ENCODE data around the gene CBX2.

Gene CBX2

DNA sequence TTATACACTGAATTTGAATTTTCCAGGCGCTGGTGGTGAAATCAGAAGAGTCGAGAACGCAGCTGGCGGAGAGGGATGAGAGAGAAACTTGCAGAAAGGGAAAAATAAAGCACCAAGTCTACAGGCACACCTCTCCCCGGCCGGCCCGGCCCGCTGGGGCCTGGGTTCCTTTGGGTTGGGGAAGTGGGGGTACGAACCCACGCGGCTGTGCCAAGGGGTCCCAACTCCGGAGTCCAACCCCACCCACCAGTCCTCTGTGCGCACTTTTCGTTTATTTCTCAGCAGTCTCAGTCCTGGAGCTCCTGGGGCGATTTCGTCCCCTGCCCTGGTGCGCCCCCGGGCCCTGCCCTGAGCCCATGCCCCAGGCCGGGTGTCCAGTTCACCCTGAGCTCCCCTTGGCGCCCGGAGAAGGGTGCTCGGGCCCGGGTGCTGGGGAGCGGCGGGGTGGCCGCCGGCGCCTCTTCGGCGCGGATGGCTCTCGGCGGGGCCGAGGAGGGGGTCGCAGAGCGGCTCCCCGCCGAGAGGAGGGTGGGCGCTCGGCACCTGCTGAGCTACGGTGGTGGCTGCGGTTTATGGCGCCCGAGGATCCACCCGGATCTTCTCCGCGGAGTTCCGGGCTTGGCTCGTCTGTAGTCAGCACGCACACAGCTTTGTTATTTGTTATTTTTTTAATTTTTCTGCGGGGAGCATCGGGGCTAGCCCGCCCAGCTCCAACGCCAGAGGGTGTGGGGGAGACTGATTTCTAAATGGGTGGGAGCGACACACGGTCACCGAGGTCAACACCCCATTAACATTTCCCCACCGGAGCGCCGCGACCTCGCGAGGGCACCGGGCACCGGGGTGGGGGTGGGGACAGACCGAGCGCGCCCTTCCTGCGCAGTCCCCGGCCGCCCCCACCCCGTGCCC is 34.7 kb downstream of the CBX2 start:
- DNase-seq (ENCODE audit: low read depth), result no peak

DNA sequence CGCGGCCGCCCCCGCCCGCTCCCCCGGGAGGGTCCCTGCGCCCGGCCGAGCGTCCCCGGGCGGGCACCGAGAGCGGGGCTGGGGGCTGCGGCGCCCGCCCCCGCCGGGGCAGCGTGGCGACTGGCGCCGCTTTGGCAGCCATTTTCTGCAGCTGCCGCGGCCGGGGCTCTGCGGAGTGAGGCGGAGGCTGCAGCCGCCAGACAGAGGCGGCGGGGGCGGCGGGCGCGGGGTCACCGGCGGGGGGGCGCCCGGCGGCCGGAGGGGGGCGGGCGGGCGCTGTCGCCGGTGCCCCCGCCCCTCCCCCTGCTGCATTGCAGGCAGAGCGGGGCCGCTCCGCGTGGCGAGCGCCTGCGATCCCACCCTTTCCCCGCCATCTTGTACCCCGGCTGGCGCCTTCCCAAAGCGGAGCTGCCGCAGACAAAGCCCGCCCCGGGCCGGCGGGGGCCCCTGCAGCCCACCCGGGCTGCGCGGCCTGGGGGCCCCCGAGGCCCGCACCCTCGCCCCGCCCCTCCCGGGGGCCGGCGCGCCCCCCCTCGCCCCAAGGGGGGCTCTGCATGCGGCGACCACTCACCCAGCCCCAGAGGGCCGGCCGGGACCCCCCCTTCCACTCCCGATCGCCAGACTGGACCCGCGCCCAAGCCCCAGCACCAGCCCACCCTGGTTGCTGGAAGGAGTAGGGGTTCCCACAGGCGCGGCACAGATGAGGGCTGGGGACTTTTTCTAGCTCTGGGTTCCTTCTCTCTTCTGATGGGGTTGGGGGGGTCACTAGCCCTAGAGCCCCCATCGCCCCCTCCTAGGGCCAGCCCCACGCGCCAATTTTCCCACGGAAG is 35.6 kb downstream of the CBX2 start:
- no peak for DNase-seq (ENCODE audit: low read depth)

DNA sequence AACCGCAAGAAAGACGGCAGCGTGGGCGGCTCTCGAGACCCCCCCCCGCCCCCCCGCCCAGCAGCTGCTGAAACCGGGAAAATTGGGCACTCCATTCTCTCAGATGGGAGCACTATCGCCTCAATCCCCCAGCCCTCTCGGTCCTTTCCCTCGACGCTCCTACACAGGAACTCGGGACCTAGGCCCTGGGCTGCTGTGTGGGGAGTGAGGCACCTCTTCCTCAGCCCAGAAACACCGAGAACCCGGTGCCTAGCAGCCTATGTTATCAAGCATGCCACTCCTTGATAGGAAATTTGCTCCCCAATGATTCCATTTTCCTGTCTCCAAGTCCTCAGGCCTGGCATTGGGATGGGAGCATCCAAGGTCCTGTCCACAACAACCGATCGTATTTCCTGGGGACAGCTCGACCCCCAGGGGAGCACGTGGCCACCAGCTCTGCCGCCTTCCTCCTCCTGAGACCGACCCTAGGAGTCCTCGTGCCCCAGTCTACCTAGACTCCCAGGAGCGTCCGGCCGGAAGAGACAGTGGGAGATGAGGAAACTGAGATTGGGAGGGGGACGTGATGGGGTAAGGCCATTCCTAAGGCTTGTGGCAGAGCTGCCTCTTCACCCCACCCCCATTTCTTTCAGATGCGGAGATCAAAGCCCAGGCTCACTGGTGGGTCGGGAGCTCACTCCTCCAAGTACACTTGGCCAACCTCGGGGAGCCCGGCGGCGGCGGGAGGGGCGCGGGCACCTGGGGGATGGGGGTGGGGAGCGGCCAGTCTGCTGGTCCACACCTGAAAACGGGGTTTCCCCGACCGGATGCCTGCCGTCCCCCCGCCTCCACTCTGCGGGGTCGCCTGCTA is 36.4 kb downstream of the CBX2 start:
- no peak for DNase-seq (ENCODE audit: low read depth)

DNA sequence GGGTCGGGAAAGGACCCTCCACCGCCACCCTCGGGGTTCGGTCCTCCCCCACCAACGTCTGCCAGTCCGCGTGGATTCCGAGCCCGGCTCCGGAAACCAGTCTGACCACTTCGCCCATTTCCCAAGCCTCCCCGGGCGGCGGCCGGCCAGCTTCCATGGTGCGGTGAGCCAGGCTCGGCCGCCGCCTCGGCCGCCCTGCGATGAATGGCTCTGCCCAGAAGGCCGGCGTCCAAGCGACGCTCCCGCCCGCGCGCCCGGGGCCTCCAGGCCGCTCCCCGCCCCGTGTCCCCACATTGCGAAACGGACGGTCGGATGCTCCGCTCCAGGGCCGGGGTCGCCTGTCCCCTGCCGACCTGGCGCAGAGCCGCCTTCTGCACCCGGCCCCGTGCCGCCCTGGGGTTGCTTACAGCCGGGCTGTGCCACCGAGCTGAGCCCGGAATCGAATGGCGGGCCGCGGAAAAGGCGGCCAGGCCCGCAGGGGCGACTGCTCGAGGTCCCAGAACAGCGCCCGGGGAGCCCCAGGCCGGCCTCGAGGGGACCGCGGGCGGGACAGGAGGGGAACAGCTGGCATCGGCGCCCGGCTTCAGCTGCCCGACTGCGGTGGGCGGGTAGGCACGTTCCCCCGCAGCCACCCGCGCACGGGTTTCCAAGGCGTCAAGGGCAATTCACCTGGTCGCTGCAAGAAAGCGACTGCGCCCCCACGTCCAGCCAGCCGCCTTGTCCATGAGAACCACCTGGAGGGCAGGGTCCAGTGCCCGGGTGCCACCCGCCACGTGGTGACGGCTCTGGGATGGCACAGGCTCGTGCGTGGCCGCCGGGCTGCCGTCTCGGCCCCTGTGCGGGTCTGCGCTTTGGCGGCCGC is 37.3 kb downstream of the CBX2 start:
- DNase-seq (ENCODE audit: low read depth), result no peak

DNA sequence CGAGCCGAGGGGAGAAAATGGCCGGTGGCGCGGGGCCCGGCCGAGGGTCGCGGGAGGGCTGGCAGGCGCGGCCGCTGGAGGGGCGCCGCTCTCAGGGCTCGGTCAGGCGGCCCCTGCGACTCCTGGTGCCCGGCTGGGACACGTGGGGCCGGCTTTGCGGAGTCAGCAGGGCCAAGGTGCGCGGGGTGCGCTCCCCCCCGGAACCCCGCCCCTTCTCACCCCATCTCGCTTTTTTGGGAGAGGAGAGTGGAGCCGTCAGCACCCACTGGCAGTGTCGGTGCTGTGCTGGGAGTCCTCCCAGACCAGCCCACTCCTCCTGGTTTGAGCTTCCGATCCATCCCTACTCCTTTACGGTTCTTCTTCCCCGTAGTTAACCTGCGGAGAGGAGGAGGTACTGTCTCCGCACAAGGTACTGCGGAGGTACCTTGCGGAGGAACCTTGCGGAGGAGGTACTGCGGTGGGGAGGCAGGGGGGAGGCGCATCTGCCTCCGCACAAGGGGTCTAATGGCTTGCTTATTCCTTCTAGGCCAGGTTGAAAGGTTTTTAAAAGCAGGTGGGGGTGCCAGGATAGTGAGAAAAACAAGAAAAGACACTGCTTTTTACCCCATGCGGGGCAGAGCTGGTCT is 38.0 kb downstream of the CBX2 start:
- DNase-seq (ENCODE audit: low read depth), result no peak

DNA sequence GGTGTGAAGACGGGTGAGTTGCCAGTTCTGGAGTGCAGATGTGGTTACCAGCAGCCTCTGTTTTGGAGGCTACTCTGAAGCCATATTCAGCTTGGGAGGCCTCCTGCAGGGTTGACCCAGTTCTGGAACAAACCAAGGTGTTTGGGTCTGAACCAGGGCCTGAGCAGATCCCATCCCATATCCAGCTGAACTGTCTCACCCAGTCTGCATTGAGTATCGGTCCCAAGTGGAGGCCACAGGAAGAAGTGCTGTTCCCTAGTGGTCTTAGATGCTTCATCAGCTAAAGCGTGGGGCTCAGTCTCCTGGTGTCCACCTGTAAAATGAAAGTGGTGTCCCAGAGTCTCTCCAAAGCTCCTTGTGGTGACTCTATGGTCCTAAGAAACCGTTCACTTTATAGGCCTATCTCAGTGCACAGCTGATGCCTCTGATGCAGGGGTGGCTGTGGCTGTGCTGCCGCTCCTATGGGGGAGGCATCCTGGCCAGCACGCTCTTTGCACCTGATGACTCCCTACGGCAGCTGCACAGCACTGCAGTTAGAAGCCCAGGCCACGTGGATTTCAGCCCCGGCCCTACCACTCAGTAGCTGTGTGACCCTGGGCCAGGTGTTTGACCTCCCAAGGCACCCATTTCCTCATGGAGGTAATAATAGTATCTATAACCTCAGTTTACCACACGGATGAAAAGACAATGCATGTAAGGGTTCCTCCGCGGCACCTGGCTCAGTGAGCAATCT is 40.2 kb downstream of the CBX2 start:
- no peak for DNase-seq (ENCODE audit: low read depth)

DNA sequence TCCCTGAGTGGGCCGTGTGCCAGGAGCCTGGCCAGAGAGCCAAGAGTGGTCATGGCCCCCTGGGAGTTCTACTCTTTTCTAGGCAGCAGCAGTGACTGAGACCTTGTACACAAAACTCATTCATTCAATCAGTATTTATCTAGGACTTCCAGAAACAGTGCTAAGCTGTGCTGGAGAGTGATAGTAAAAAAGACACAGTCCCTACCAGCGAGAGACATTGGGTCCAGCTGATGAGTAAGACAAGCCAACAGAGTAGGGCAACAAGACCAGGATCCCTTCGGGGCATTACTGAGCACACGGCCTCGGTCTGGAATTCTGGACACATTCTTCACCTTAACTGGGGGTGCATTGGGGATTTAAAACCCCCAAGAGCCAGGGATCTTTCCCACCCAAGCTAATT is 41.1 kb downstream of the CBX2 start:
- DNase-seq (ENCODE audit: low read depth), result no peak

DNA sequence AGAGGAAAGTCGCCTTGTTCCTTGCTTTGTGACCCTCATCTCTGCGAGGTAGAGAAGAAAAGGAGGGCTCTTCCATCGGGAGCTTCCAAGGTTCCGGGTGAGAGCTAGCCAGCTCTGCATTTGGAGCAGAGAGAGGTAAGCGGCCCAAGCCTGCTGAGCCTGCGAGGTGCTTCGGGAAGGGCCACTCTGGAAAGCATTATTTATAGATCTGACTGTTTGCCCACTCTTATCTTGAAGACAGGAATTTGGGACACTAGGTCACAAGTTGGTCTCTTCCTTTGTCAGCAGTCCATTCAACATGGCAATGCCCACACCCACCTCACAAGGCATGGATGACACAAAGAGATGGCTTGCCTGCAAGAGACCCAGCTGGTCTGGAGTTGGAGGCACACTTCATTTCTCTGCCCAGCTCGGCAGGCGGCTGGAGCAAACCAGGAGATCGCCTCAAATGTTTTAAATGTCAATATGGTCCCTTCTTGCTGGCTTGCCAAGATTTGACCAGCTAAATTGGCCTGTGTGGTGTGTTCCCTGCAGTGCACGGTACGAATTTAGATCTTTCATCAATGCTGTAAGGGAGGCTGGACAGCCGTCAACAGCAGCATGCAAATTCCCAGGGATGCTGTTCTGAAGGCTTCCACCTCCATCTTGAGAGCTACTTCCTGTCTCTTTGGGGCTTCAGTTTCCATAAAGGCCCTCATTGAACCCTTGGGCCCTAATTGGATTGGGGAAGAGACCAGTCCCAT is 41.8 kb downstream of the CBX2 start:
- no peak for DNase-seq (ENCODE audit: low read depth)

DNA sequence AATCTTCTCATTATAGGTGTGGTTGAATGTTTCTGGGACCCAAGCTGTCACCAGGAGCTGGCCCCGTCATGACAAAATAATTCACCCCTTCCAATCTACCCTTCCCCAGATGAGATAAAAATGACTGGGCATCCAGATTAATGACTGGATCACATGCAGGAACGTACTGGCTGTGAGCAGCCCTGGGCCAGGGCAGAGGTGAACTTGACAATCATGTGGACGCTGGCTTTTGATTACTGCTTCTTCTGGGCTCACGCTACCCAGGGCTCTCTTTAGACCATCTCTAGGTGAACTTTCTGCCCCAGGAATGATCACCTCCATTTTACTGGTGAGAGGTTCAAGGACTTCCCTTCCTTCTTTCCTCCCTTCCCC is 43.0 kb downstream of the CBX2 start:
- no peak for DNase-seq (ENCODE audit: low read depth)

DNA sequence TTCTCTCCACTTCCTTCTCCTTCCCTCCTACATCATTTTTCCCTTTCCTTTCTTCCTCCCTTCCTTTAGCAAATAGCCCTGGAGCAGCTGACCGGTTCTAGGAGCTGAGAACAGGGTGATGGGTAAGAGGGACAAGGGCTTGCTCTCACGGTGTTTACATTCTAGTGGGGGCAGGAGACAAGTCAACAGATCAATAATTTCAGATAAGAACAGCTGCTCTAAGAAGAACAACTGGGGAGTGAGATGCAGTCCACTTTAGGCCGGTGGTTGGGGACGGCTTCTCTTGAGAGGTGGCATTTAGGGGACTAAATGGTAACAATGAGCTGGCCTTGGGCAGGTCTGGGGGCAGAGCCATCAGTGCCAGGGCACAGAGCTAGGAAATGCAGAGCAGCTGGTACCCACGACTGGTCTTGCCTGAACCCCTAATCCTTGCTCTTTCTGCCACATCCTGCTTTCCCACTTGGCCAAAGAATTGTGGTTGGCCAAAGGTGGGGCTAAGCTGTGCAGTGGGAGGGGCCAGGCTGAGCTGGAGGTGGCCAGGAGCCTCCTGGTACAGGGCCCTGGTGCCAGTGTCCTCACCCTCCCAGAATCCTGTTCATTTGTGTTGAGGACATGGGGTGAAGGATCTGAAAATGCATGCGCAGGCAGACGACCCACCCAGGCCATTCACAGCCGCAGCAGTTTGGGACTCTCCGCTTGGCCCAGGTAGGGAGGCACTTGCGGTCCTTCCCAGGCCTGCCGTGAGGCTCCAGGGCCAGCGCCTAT is 43.6 kb downstream of the CBX2 start:
- DNase-seq (ENCODE audit: low read depth), result no peak

DNA sequence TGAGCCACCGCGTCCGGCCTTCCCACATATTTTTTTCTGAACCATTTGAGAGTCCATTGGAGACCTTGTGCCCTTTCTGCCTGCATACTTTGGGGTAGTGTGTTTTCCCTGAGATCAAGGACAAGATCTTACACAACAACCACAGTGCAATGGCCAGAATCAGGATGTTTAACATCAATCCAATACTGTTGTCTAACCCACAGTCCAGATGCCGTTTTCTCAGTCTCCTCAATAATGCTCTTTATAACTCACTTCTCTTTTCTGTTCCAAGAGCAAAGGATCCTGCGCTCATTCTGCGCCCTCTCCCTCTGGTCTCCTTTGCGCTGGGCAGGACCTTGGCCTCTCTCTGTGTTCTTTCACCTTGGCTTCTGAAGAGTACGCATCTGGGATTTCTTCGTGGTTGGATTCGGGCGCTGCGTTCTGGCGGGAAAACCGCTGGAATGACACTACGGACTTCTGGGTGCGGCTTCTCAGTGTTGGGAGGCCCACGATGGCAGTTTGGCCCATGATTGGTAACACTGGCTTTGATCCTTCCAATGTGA is 44.7 kb downstream of the CBX2 start:
- DNase-seq (ENCODE audit: low read depth), result no peak

DNA sequence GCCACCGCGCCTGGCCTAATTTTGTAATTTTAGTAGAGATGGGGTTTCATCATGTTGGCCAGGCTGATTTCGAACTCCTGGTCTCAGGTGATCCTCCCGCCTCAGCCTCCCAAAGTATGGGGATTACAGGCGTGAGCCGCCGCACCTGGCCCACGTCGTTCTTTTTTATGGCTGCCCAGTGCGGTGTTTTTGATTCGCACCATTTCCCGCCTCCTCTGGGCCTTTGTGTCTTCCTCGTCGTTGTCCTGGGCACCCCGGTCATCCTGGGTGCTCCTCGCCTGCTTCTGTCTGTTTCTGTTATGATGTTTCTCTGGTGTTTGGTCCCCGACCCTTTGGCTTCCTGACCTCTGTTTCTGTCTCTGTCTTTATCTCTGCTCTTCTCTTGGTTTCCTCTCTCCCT is 46.3 kb downstream of the CBX2 start:
- no peak for DNase-seq (ENCODE audit: low read depth)

DNA sequence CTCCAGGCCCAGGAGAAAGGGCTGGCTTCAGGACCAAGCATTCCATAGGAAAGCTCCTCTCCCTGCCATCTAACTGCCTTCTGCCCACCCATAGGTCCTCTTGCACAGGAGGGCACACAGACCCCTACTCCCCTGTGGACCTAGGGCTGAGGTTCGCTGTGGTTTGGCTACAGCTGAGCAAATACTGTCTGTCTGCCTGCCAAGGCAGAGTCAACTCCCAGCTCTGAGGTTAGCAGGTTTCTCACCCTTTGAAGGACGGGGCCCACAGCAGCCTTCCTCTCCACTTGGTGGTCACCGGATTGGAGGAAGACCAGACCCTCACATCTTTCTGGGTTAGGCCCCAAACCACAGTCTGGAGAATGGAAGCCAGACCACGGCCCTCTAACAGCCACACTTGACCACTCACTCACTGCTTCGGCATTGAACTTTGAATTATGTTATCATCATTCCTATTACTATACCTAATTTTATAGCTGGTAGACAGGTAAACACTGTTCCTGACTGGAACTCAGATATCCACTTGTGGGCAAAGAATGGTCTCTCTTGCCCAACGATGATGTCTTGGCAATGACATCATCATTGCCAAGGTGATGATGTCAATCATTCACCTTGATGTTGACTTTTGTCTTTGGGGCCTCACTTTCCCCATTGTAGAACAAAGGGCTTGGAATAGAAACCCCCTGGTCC is 47.1 kb downstream of the CBX2 start:
- DNase-seq (ENCODE audit: low read depth), result no peak

DNA sequence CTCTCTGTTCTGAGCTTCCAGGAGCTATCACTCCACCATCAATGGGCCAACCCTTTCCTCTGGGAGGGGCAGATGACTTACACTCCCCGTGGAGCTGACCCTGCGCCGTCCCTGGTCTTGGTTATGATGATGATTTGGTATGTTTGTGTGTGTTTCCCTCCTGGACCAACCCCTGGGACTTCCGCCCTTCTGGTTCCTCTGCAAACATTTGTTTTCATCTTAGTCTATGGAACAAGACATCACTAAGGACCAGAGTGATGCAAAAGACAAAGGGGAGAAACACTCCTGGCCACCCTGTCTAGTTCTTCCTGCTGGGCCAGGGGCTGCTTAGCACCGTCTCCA is 47.6 kb downstream of the CBX2 start:
- no peak for DNase-seq (ENCODE audit: low read depth)

DNA sequence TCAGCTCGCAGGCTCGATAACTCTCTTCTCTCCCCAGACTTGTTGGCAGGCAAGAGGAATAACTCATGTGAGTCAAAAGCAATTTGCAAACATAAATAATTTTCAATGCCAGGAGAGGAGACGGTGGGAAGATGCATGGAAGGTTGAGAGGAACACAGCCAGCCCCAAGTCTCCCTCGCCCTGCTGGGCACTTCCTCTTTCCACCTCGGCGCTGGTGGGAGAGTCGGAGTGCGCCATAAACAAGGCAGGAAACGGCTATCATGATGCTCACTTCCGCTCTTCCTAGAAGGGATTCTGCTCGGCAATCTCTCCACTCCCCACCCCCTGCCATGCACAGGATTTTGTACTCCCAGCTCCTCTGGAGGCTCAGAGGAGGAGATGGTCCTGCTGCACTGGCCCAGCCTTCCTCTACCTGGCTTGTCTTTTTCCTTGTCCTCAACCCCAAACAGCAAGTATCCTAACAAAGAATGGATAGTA is 48.3 kb downstream of the CBX2 start:
- no peak for DNase-seq (ENCODE audit: low read depth)

DNA sequence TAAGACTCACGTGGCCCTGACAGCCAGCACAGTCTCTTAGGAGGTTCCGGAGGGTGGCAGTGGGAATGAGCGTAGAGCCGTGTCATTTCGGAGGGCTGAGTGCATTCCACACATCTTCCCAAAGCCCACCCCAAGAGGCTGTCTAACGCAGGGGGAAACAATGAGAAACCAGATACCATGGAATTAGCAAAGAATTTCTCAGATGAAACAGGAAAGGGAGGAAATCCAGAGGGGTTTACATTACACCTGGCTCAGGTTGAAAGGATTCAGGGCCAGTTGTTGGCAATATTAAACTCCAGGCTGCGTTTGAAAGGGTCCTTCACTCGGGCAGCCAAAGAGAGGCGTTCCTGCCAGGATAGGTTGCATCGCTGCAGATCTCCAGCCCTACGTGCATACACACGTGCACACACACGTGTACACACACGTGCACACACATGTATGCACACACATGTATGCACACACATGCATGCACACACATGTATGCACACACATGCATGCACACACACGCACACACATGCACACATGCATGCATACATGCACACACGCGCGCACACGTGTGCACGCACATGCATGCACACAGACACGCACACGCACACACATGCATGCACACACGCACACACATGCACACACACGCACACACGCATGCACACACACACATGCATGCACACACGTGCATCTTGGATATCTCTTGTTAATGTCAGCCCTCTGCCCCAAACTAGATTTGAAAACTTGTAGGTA is 49.1 kb downstream of the CBX2 start:
- DNase-seq (ENCODE audit: low read depth), result no peak

DNA sequence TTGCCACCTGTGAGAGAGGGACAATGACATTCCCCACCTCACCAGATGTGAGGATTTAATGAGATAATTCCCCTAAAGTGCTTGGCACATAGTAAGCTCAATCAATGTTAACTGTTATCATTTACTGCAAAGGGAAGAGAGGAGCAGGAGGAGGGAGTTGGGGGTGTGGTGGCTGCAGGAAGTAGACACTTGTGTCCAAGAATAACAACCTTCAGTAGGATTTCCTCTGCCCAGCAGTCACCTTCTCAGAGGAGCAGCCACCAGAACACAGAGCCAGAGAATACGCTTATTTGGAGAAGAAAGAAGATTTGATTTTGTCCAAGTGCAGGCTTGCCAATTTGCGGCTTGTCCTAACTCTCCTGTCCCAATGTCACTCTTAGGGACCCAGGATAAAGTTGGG is 51.1 kb downstream of the CBX2 start:
- no peak for DNase-seq (ENCODE audit: low read depth)

Data from stimulated activated CD8-positive, alpha-beta memory T cell treated with anti-CD3 and anti-CD28 coated beads, Interleukin-15, amount 100 ng/mL, for 1 hour (primary cell).